ENCODE data around the gene FARS2. TPM values are rescaled to one million over a fixed set of nuclear protein-coding genes. Genes with fewer than 3 reads are reported as not detected.

FARS2 gene
- total RNA-seq, 1 experiment from 2014 or later = 17.8 TPM

GRCh38 chr6:5290097-5290496 lies 28.8 kb downstream of the FARS2 start:
- CTCF ChIA-PET = no interaction called here
- no peak for TF ChIP-seq CTCF (conservative IDR thresholded peaks at IDR 0.05; ENCODE audit: low read depth, low read length)
- TF ChIP-seq EZH2 (IDR thresholded peaks at IDR 0.05; ENCODE audit: borderline replicate concordance, low read depth, low read length, poor library complexity, severe bottlenecking) = no peak

GRCh38 chr6:5290500-5290899 lies 29.2 kb downstream of the FARS2 start:
- no peak for TF ChIP-seq EZH2 (IDR thresholded peaks at IDR 0.05; ENCODE audit: borderline replicate concordance, low read depth, low read length, poor library complexity, severe bottlenecking)
- intact Hi-C loops (cut with micrococcal nuclease; ENCODE audit: unreplicated experiment) = no loop called here
- POLR2A ChIA-PET (ENCODE audit: low non-redundant PET) = interaction anchor here (0.6 kb wide), 1 partner anchor 173 kb away, joined by 4 read pairs; no protein-coding TSS in a partner anchor
- no peak overlapping the region for H3K27ac ChIP-seq (ENCODE audit: low read depth, low read length, poor library complexity, severe bottlenecking)
- no peaks in the 10 kb centered on the region for H3K27me3 ChIP-seq (replicated peaks; ENCODE audit: insufficient read depth, low read depth, low read length, poor library complexity)
- H3K36me3 ChIP-seq (ENCODE audit: insufficient read depth, low read length, poor library complexity, severe bottlenecking) = no peaks in the 10 kb centered on the region
- H3K9me3 ChIP-seq (ENCODE audit: low read depth, low read length, poor library complexity, severe bottlenecking) = no peaks in the 10 kb centered on the region
- CTCF ChIA-PET = no interaction called here
- no peak overlapping the region for H3K4me3 ChIP-seq (ENCODE audit: low read depth, low read length, poor library complexity, severe bottlenecking)
- no TSS peak for BruUV-seq (replicated peaks)
- peaks cover 7% of the 10 kb centered on the region for H3K4me1 ChIP-seq (ENCODE audit: insufficient read depth, low read length, poor library complexity, severe bottlenecking)
- DNase-seq (ENCODE audit: low spot score) = no peak

More at GRCh38 chr6:5290097-5290496, 28.8 kb downstream of the FARS2 start:
- no peaks in the 10 kb centered on the region for H3K27me3 ChIP-seq (replicated peaks; ENCODE audit: insufficient read depth, low read depth, low read length, poor library complexity)
- no peaks in the 10 kb centered on the region for H3K9me3 ChIP-seq (ENCODE audit: low read depth, low read length, poor library complexity, severe bottlenecking)
- H3K36me3 ChIP-seq (ENCODE audit: insufficient read depth, low read length, poor library complexity, severe bottlenecking) = no peaks in the 10 kb centered on the region
- no TSS peak for BruUV-seq (replicated peaks)
- no peak for DNase-seq (ENCODE audit: low spot score)
- H3K27ac ChIP-seq (ENCODE audit: low read depth, low read length, poor library complexity, severe bottlenecking) = no peak overlapping the region
- H3K4me3 ChIP-seq (ENCODE audit: low read depth, low read length, poor library complexity, severe bottlenecking) = no peak overlapping the region
- intact Hi-C loops (cut with micrococcal nuclease; ENCODE audit: unreplicated experiment) = no loop called here
- H3K4me1 ChIP-seq (ENCODE audit: insufficient read depth, low read length, poor library complexity, severe bottlenecking) = peaks cover 7% of the 10 kb centered on the region
- POLR2A ChIA-PET (ENCODE audit: low non-redundant PET) = interaction anchor here (0.6 kb wide), 1 partner anchor 172 kb away, joined by 4 read pairs; no protein-coding TSS in a partner anchor

GRCh38 chr6:5292154-5292553 lies 30.8 kb downstream of the FARS2 start:
- Histone ChIP-seq H3K9me3 (ENCODE audit: low read depth, low read length, poor library complexity, severe bottlenecking) (no peaks in the 10 kb centered on the region), H3K4me1 (ENCODE audit: insufficient read depth, low read length, poor library complexity, severe bottlenecking) (peaks cover 7% of the 10 kb centered on the region), H3K36me3 (ENCODE audit: insufficient read depth, low read length, poor library complexity, severe bottlenecking) (no peaks in the 10 kb centered on the region), H3K27ac (ENCODE audit: low read depth, low read length, poor library complexity, severe bottlenecking) (no peak overlapping the region), H3K4me3 (ENCODE audit: low read depth, low read length, poor library complexity, severe bottlenecking) (no peak overlapping the region), H3K27me3 (replicated peaks; ENCODE audit: insufficient read depth, low read depth, low read length, poor library complexity) (no peaks in the 10 kb centered on the region)
- intact Hi-C loops (cut with micrococcal nuclease; ENCODE audit: unreplicated experiment) = no loop called here
- ChIA-PET POLR2A (ENCODE audit: low non-redundant PET) (no interaction called here), CTCF (no interaction called here)
- DNase-seq (ENCODE audit: low spot score) = no peak
- TF ChIP-seq EZH2 (IDR thresholded peaks at IDR 0.05; ENCODE audit: borderline replicate concordance, low read depth, low read length, poor library complexity, severe bottlenecking) = no peak
- TF ChIP-seq CTCF (conservative IDR thresholded peaks at IDR 0.05; ENCODE audit: low read depth, low read length) = no peak
- no TSS peak for BruUV-seq (replicated peaks)

- no peak overlapping the region for H3K4me3 ChIP-seq (ENCODE audit: low read depth, low read length, poor library complexity, severe bottlenecking)
- H3K36me3 ChIP-seq (ENCODE audit: insufficient read depth, low read length, poor library complexity, severe bottlenecking) = no peaks in the 10 kb centered on the region
- CTCF ChIA-PET = no interaction called here
- no peaks in the 10 kb centered on the region for H3K9me3 ChIP-seq (ENCODE audit: low read depth, low read length, poor library complexity, severe bottlenecking)
- no peaks in the 10 kb centered on the region for H3K27me3 ChIP-seq (replicated peaks; ENCODE audit: insufficient read depth, low read depth, low read length, poor library complexity)
- H3K4me1 ChIP-seq (ENCODE audit: insufficient read depth, low read length, poor library complexity, severe bottlenecking) = no peaks in the 10 kb centered on the region
- BruUV-seq (replicated peaks) = no TSS peak
- POLR2A ChIA-PET (ENCODE audit: low non-redundant PET) = no interaction called here
- no peak for DNase-seq (ENCODE audit: low spot score)
- TF ChIP-seq EZH2 (IDR thresholded peaks at IDR 0.05; ENCODE audit: borderline replicate concordance, low read depth, low read length, poor library complexity, severe bottlenecking) (no peak), CTCF (conservative IDR thresholded peaks at IDR 0.05; ENCODE audit: low read depth, low read length) (no peak)
- intact Hi-C loops (cut with micrococcal nuclease; ENCODE audit: unreplicated experiment) = no loop called here
- no peak overlapping the region for H3K27ac ChIP-seq (ENCODE audit: low read depth, low read length, poor library complexity, severe bottlenecking)
These were observed 32.4 kb downstream of the FARS2 start for GRCh38 chr6:5293692-5294091.

All from A673 (cell line).